Loucy (cell line): ENCODE results near the gene TBC1D8.

Source experiments
- CTCF ChIP-seq: fragments of 200-600 bp; sonication (generic); conservative IDR thresholded peaks from 2 replicates; pipeline ENCODE4 v1.5.1; 2014; ENCODE audit warnings: mild to moderate bottlenecking, antibody characterized with exemption, low read length
- EZH2phosphoT487 ChIP-seq: fragments of 200-600 bp; IDR thresholded peaks from 2 replicates; pipeline ENCODE4 v1.6.1; 2018; ENCODE audit warnings: antibody characterized with exemption, mild to moderate bottlenecking, moderate library complexity, borderline replicate concordance

GRCh38 chr2:100975521-100975785, 175.7 kb downstream of the TBC1D8 start:
- no peak for TF ChIP-seq EZH2phosphoT487
- no peak for TF ChIP-seq CTCF
